Immature natural killer cell (primary cell): ENCODE measurements around the gene PLXNA2. TPM values are rescaled to one million over a fixed set of nuclear protein-coding genes. Genes with fewer than 3 reads are reported as not detected.
A peak's percentile ranks its signal among the peaks of the same experiment; 100 is the strongest.

Experiments
- DNase-seq, 3 donors: peaks; one replicate each; pipeline ENCODE4 v3.0.0; 2022; ENCODE audit warnings: mixed read lengths in 1 of 3
- H3K27ac Mint-ChIP-seq, 6 donors: one replicate each; pipeline ENCODE4 v1.8.0; 2020; ENCODE audit warnings: mixed read lengths in 6 of 6, mild to moderate bottlenecking in 5 of 6, inconsistent platforms in 4 of 6, moderate library complexity in 3 of 6
- H3K27me3 Mint-ChIP-seq, 3 donors: one replicate each; pipeline ENCODE4 v1.8.0; 2020 to 2021; ENCODE audit warnings: low read depth in 3 of 3, mild to moderate bottlenecking in 3 of 3, mixed read lengths in 3 of 3, moderate library complexity in 3 of 3, inconsistent platforms in 1 of 3
- H3K36me3 Mint-ChIP-seq, 3 donors: one replicate each; pipeline ENCODE4 v1.8.0; 2020; ENCODE audit warnings: mixed read lengths in 3 of 3, inconsistent platforms in 2 of 3, mild to moderate bottlenecking in 2 of 3
- H3K4me1 Mint-ChIP-seq, 2 donors: one replicate each; pipeline ENCODE4 v1.8.0; 2020; ENCODE audit warnings: inconsistent platforms in 2 of 2, mild to moderate bottlenecking in 2 of 2, mixed read lengths in 2 of 2, moderate library complexity in 1 of 2
- H3K4me3 Mint-ChIP-seq, 5 donors: one replicate each; pipeline ENCODE4 v1.8.0; 2020; ENCODE audit warnings: mild to moderate bottlenecking in 5 of 5, mixed read lengths in 5 of 5, inconsistent platforms in 3 of 5, moderate library complexity in 3 of 5
- H3K9me3 Mint-ChIP-seq, 6 donors: one replicate each; pipeline ENCODE4 v1.8.0; 2020; ENCODE audit warnings: mild to moderate bottlenecking in 6 of 6, mixed read lengths in 6 of 6, inconsistent platforms in 4 of 6, moderate library complexity in 3 of 6
- polyA plus RNA-seq, 3 donors: library from polyadenylated mRNA; unstranded; fragments of 300-500 nt; fragmentation: Illumina TruSeq; gene quantifications; one replicate each; pipeline ENCODE4 v1.2.3, GENCODE V29; 2021

Gene PLXNA2
- under 1 TPM in 1 of 3 donors, not detected in 2; 0.22 TPM for polyA plus RNA-seq

DNA sequence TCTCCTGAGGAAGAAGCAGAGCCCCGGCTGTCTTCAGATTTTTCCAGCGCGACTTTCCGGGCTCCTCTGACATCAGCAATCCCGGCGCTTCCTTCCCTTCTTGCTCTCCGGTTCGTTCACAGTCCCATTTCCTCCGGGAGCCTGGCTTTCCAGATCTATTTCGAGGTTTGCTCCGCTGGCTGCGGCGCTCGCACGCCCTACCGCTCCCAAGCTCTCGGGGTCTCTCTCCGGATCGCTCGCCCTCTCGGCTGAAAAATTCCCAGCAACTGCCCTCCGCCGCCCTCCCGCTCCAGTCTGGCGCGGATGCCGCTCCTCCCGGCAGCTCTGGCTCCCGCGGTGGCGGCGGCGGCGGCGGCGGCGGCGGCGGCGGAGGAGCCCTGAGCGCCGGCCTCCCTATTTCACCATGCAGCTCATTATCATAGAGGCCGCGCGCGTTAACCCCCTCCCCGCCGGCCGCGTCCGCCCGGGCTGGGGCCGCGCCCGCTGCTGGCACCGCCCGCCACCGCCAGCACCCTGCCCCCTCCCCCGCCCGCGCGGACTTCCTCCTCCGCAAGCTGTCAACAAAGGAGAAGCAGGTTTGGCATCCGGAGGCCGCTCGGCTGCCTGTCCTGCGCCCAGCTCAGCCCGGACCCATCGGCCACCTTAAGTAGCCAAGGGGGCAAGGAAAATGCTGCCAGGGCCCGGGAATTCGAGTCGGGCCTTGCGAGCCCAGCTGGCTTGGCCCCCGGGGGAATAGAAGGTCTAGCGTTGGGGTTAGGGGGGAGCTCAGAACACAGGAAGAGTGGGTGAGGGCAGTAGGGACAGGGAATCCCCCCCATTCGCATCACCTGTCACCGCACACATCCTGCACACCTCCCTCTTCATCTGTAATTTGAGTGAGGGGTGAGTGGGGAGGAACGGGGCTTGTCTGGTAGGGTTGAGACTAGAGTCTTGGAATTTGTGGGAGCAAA lies at the start of gene PLXNA2:
TSS of gene PLXNA2 (minus strand) at position 418 of the 950 bp plus-strand sequence. CDS start 26,462 bp downstream, outside the sequence.
- DNase-seq, result peak; percentile 65 to 72 (median 67)
- Mint-ChIP-seq H3K4me1 (peaks cover 15 to 18% of the 10 kb centered on the region in 2 donors), H3K4me3 (peak within 1 kb of the TSS; percentile 82 to 88 (median 88)), H3K36me3 (no peaks in the 10 kb centered on the region), H3K27ac (peak within 1 kb of the TSS; percentile 10 to 88 (median 82)), H3K9me3 (no peaks in the 10 kb centered on the region), H3K27me3 (peaks cover 13 to 14% (median 14%) of the 10 kb centered on the region in 3 donors)

GRCh38 chr1:208292908-208293307 lies 48.7 kb upstream of the PLXNA2 start:
- Mint-ChIP-seq H3K27ac (no peak overlapping the region), H3K4me1 (peaks cover 17 to 18% of the 10 kb centered on the region in 2 donors), H3K36me3 (no peaks in the 10 kb centered on the region), H3K9me3 (no peaks in the 10 kb centered on the region), H3K27me3 (peaks cover 4 to 18% (median 14%) of the 10 kb centered on the region in 3 donors), H3K4me3 (no peak overlapping the region)
- no peak for DNase-seq

- Mint-ChIP-seq H3K9me3 (no peaks in the 10 kb centered on the region), H3K4me3 (no peak overlapping the region), H3K27ac (no peak overlapping the region), H3K4me1 (peaks cover 18 to 19% of the 10 kb centered on the region in 2 donors), H3K27me3 (peaks cover 4 to 22% (median 14%) of the 10 kb centered on the region in 3 donors), H3K36me3 (no peaks in the 10 kb centered on the region)
- DNase-seq, result no peak
These were observed 47.9 kb upstream of the PLXNA2 start for GRCh38 chr1:208291923-208292711.

DNA sequence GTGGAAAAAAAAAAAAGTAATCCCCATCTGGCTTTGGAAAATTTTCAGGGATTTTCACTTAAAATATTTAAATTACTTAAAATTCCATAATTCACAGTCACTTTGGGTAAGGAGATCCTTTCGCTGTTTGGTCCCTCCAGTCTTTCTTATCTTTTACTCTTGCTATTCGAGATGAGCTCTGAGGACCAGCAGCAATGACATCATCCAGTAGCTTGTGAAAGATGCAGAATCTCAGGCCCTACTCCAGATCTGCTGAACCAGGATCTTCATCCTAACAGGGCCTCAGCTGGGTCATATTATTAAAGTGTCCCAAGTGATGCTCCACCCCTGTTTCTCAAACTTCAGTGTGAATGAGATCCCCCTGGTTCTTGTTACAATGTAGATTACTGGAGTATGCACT lies 46.9 kb upstream of the PLXNA2 start:
- DNase-seq, result no peak
- no peak overlapping the region for H3K4me3 Mint-ChIP-seq
- no peaks in the 10 kb centered on the region for H3K9me3 Mint-ChIP-seq
- peaks cover 18 to 19% of the 10 kb centered on the region in 2 donors for H3K4me1 Mint-ChIP-seq
- no peak overlapping the region for H3K27ac Mint-ChIP-seq
- peaks cover 4 to 22% (median 14%) of the 10 kb centered on the region in 3 donors for H3K27me3 Mint-ChIP-seq
- H3K36me3 Mint-ChIP-seq, result no peaks in the 10 kb centered on the region

- Mint-ChIP-seq H3K36me3 (no peaks in the 10 kb centered on the region), H3K27ac (no peak overlapping the region), H3K9me3 (no peaks in the 10 kb centered on the region), H3K4me3 (no peak overlapping the region), H3K27me3 (peaks cover 0 to 16% (median 11%) of the 10 kb centered on the region in 3 donors), H3K4me1 (peaks cover 18 to 19% of the 10 kb centered on the region in 2 donors)
- no peak for DNase-seq
These were observed 45.5 kb upstream of the PLXNA2 start for GRCh38 chr1:208289716-208290115.

- no peaks in the 10 kb centered on the region for H3K36me3 Mint-ChIP-seq
- H3K4me3 Mint-ChIP-seq, result peak overlapping the region; percentile 0 to 52 (median 24)
- no peaks in the 10 kb centered on the region for H3K9me3 Mint-ChIP-seq
- H3K27me3 Mint-ChIP-seq, result peaks cover 0 to 16% (median 8%) of the 10 kb centered on the region in 3 donors
- peaks cover 18 to 19% of the 10 kb centered on the region in 2 donors for H3K4me1 Mint-ChIP-seq
- peak; percentile 10 to 17 (median 12) for DNase-seq
- H3K27ac Mint-ChIP-seq, result peak overlapping the region in 2 of 6 donors; percentile 8 to 69
These were observed 44.3 kb upstream of the PLXNA2 start for GRCh38 chr1:208288495-208288894.

GRCh38 chr1:208280681-208281450 lies 36.7 kb upstream of the PLXNA2 start:
- Mint-ChIP-seq H3K27me3 (peaks cover 7 to 21% (median 11%) of the 10 kb centered on the region in 3 donors), H3K4me3 (no peak overlapping the region), H3K4me1 (no peaks in the 10 kb centered on the region), H3K27ac (no peak overlapping the region), H3K9me3 (peaks cover 0 to 3% (median 0%) of the 10 kb centered on the region in 6 donors), H3K36me3 (no peaks in the 10 kb centered on the region)
- DNase-seq, result no peak

DNA sequence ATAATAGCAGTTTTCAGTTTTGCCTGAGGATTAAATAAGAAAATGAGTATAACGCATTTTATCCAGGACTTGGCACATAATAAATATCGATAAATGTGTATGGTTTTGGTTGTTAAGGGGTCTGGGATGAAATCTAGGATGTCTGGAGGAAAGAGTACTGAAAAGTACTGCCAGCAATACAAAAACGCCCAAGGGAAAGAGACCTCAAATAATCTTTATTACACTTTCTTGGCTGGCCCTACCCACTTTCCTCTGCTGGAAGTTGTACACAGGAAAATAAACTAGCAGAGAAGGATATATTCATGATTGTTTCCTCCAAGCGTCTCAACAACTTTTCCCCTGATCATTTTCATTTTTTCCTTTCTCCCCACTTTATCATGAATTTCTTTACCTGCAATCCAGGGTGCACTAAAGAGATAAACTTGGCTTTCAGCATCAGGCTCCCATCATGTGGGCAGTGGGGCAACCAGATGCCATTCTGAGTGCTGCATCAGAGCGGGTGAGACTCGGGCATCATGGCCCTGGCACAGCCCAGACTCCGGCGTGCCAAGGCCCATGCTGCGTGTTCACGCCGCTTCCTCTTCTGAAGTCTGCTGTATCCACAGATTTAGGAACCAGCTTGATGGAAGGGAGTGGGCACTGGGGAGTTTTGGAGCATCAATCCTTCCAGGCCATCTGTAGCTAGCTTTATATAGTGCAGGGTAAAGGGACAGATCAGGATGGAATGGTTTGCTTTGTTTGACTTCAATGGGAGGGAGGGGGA lies 35.8 kb upstream of the PLXNA2 start:
- H3K36me3 Mint-ChIP-seq, result no peaks in the 10 kb centered on the region
- no peak overlapping the region for H3K4me3 Mint-ChIP-seq
- H3K27me3 Mint-ChIP-seq, result peaks cover 7 to 21% (median 11%) of the 10 kb centered on the region in 3 donors
- DNase-seq, result no peak
- H3K27ac Mint-ChIP-seq, result no peak overlapping the region
- H3K4me1 Mint-ChIP-seq, result no peaks in the 10 kb centered on the region
- peaks cover 0 to 3% (median 0%) of the 10 kb centered on the region in 6 donors for H3K9me3 Mint-ChIP-seq

- no peaks in the 10 kb centered on the region for H3K36me3 Mint-ChIP-seq
- no peak overlapping the region for H3K4me3 Mint-ChIP-seq
- peaks cover 7 to 25% (median 11%) of the 10 kb centered on the region in 3 donors for H3K27me3 Mint-ChIP-seq
- H3K9me3 Mint-ChIP-seq, result peaks cover 0 to 3% (median 0%) of the 10 kb centered on the region in 6 donors
- no peak for DNase-seq
- H3K27ac Mint-ChIP-seq, result no peak overlapping the region
- H3K4me1 Mint-ChIP-seq, result no peaks in the 10 kb centered on the region
These were observed 34.5 kb upstream of the PLXNA2 start for GRCh38 chr1:208278638-208279037.

DNA sequence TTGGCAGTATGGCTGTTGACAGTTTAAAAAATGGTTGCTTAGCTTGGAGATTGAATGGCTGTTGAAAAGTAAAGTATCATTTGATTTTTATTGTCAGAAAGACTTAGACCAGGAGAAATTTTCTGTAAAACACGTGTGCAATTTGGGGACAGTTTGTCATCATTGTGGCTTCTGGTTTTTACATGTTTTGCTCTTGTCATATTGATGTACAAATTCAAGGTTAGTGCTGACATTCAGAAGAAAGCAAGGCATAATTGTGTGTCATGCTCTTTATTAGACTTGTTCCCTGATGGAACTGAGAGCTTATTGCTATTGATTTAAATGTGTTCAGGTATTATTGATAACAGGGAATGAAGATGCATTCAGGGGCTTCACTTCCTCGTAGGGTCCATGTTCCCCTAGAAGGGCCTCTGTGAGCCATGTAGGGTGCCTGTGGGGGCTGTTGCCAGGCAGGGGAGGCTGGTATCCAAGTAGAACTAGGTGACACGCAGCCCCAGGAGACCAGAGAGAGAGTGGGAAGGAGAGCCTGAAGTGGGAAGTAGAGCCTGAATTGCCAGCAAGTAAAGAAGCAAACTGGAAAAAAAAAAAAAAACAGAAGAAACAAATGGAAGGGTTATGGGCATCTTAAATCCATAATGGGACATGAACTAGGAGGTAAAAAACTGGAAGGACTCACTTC lies 32.7 kb upstream of the PLXNA2 start:
- H3K4me1 Mint-ChIP-seq, result no peaks in the 10 kb centered on the region
- H3K36me3 Mint-ChIP-seq, result no peaks in the 10 kb centered on the region
- peaks cover 7 to 28% (median 7%) of the 10 kb centered on the region in 3 donors for H3K27me3 Mint-ChIP-seq
- DNase-seq, result no peak
- H3K27ac Mint-ChIP-seq, result no peak overlapping the region
- no peak overlapping the region for H3K4me3 Mint-ChIP-seq
- peaks cover 0 to 3% (median 0%) of the 10 kb centered on the region in 6 donors for H3K9me3 Mint-ChIP-seq

GRCh38 chr1:208275083-208275482 lies 30.9 kb upstream of the PLXNA2 start:
- peaks cover 0 to 3% (median 0%) of the 10 kb centered on the region in 6 donors for H3K9me3 Mint-ChIP-seq
- H3K4me3 Mint-ChIP-seq, result no peak overlapping the region
- no peaks in the 10 kb centered on the region for H3K36me3 Mint-ChIP-seq
- DNase-seq, result no peak
- peaks cover 10 to 29% (median 18%) of the 10 kb centered on the region in 3 donors for H3K27me3 Mint-ChIP-seq
- no peaks in the 10 kb centered on the region for H3K4me1 Mint-ChIP-seq
- no peak overlapping the region for H3K27ac Mint-ChIP-seq

- Mint-ChIP-seq H3K27ac (no peak overlapping the region), H3K9me3 (peaks cover 0 to 3% (median 0%) of the 10 kb centered on the region in 6 donors), H3K4me3 (no peak overlapping the region), H3K27me3 (peaks cover 12 to 34% (median 18%) of the 10 kb centered on the region in 3 donors), H3K36me3 (no peaks in the 10 kb centered on the region), H3K4me1 (no peaks in the 10 kb centered on the region)
- no peak for DNase-seq
These were observed 29.3 kb upstream of the PLXNA2 start for GRCh38 chr1:208273386-208274017.
